Activated CD4-positive, alpha-beta T cell treated with anti-CD3 and anti-CD28 coated beads for 36 hours (primary cell): ENCODE measurements around the gene ZSWIM8. TPM values are rescaled to one million over a fixed set of nuclear protein-coding genes. Genes with fewer than 3 reads are reported as not detected.

Source experiments
- ATAC-seq: fragments of 200-7000 bp; cut with Tn5 transposase; one replicate; pipeline ENCODE4 v1.10.0; 2021; ENCODE audit warnings: mild to moderate bottlenecking, moderate library complexity
- CTCF ChIA-PET: fragments of 350-600 bp; sonication (Branson Sonifier 250); formaldehyde crosslinking; loops from one replicate; lab custom pipeline; 2021; ENCODE audit warnings: antibody characterized with exemption; lab: Charles Lee
- POLR2A ChIA-PET: fragments of 350-600 bp; sonication (Branson Sonifier 250); formaldehyde crosslinking; loops from one replicate; lab custom pipeline; 2021; ENCODE audit warnings: antibody characterized with exemption, inconsistent platforms; lab: Charles Lee
- DNase-seq: peaks from one replicate; pipeline ENCODE4 v3.0.0-alpha.2; 2020
- H3K27ac Mint-ChIP-seq: one replicate; pipeline ENCODE4 v1.8.0; 2021; ENCODE audit warnings: mixed read lengths
- H3K27me3 Mint-ChIP-seq: one replicate; pipeline ENCODE4 v1.8.0; 2021; ENCODE audit warnings: mixed read lengths
- H3K36me3 Mint-ChIP-seq: one replicate; pipeline ENCODE4 v1.8.0; 2021; ENCODE audit warnings: low read depth, mixed read lengths
- H3K4me1 Mint-ChIP-seq: one replicate; pipeline ENCODE4 v1.8.0; 2021; ENCODE audit warnings: mixed read lengths
- H3K4me3 Mint-ChIP-seq: one replicate; pipeline ENCODE4 v1.8.0; 2021; ENCODE audit warnings: mild to moderate bottlenecking, moderate library complexity, mixed read lengths
- H3K9me3 Mint-ChIP-seq: one replicate; pipeline ENCODE4 v1.8.0; 2021; ENCODE audit warnings: low read depth, mixed read lengths
- intact Hi-C, 2 experiments: fragments of 100-400 bp; cut with DNase I in 1 of 2; cut with micrococcal nuclease in 1 of 2; formaldehyde crosslinking; loops; one replicate each; pipeline versions ENCODE4 v1.14.2 to v1.15.1; 2022 to 2024; cut with DNase I, micrococcal nuclease
- total RNA-seq, 2 experiments: library from RNA; stranded (reverse); gene quantifications; one replicate each; pipeline ENCODE4 v1.2.3, GENCODE V29; 2021

ZSWIM8 gene
- total RNA-seq, 2 experiments from 2014 or later = 40.1 to 67.3 TPM

- peak overlapping the region; percentile 91 for H3K27ac Mint-ChIP-seq
- ATAC-seq (peak; percentile 75), DNase-seq (peak; percentile 89)
- POLR2A ChIA-PET = interaction anchor here (0.6 to 2.0 kb wide), 9 partner anchors 9 to 360 kb away, joined by 3 to 8 read pairs (median 5); partner anchors contain the start of genes CHCHD1 and ZSWIM8
- intact Hi-C loops = loop anchor here (1.0 to 5.0 kb wide), 7 partner anchors 9 to 145 kb away; partner anchors contain the start of genes NDST2 (in 2 of the 2), SEC24C (in 2 of the 2) and ZSWIM8 (in 2 of the 2)
- H3K4me1 Mint-ChIP-seq = peaks cover 53% of the 10 kb centered on the region
- no peaks in the 10 kb centered on the region for H3K9me3 Mint-ChIP-seq
- no peaks in the 10 kb centered on the region for H3K27me3 Mint-ChIP-seq
- H3K36me3 Mint-ChIP-seq = peaks cover 77% of the 10 kb centered on the region
- CTCF ChIA-PET = interaction anchor here (0.6 to 3.5 kb wide), 15 partner anchors 9 to 156 kb away, joined by 3 to 22 read pairs (median 4); partner anchors contain the start of genes CHCHD1 and ZSWIM8
- peak overlapping the region; percentile 86 for H3K4me3 Mint-ChIP-seq
These were observed 12.9 kb upstream of the ZSWIM8 start for GRCh38 chr10:73772281-73773151.

GRCh38 chr10:73773152-73773879, 12.1 kb upstream of the ZSWIM8 start:
- Mint-ChIP-seq H3K4me1 (peaks cover 50% of the 10 kb centered on the region), H3K27ac (peak overlapping the region; percentile 91), H3K27me3 (no peaks in the 10 kb centered on the region), H3K9me3 (no peaks in the 10 kb centered on the region), H3K36me3 (peaks cover 73% of the 10 kb centered on the region), H3K4me3 (peak overlapping the region; percentile 86)
- ATAC-seq (peak; percentile 5), DNase-seq (peak; percentile 51)
- intact Hi-C loops = loop anchor here (5.0 kb wide), 2 partner anchors 39 to 146 kb away; partner anchors contain the start of gene NDST2 (in 1 of the 2)
- ChIA-PET CTCF (interaction anchor here (0.6 to 3.5 kb wide), 11 partner anchors 8 to 155 kb away, joined by 3 to 22 read pairs (median 4); partner anchors contain the start of genes CHCHD1 and ZSWIM8), POLR2A (interaction anchor here (0.6 to 2.0 kb wide), 7 partner anchors 8 to 359 kb away, joined by 3 to 8 read pairs (median 5); partner anchors contain the start of genes CHCHD1 and ZSWIM8)

- ChIA-PET POLR2A (no interaction called here), CTCF (no interaction called here)
- H3K4me1 Mint-ChIP-seq = peaks cover 41% of the 10 kb centered on the region
- H3K4me3 Mint-ChIP-seq = peak overlapping the region; percentile 86
- peaks cover 63% of the 10 kb centered on the region for H3K36me3 Mint-ChIP-seq
- intact Hi-C loops = loop anchor here (5.0 kb wide), 2 partner anchors 38 to 147 kb away; partner anchors contain the start of gene NDST2 (in 1 of the 2)
- H3K27me3 Mint-ChIP-seq = no peaks in the 10 kb centered on the region
- no peaks in the 10 kb centered on the region for H3K9me3 Mint-ChIP-seq
- no peak for ATAC-seq
- no peak for DNase-seq
- H3K27ac Mint-ChIP-seq = peak overlapping the region; percentile 66
These were observed 10.8 kb upstream of the ZSWIM8 start for GRCh38 chr10:73774637-73775036.

GRCh38 chr10:73779018-73779417, 6.4 kb upstream of the ZSWIM8 start:
- Mint-ChIP-seq H3K4me3 (no peak overlapping the region), H3K27me3 (no peaks in the 10 kb centered on the region), H3K9me3 (no peaks in the 10 kb centered on the region), H3K27ac (no peak overlapping the region), H3K4me1 (peaks cover 53% of the 10 kb centered on the region), H3K36me3 (peaks cover 41% of the 10 kb centered on the region)
- POLR2A ChIA-PET = interaction anchor here (0.6 to 1.5 kb wide), 3 partner anchors 31 to 301 kb away, joined by 3 to 10 read pairs (median 4); partner anchors contain the start of gene PPP3CB
- no peak for ATAC-seq
- CTCF ChIA-PET = interaction anchor here (1.0 kb wide), 2 partner anchors 10 to 16 kb away, joined by 3 to 7 read pairs; no protein-coding TSS in a partner anchor
- DNase-seq = no peak
- intact Hi-C loops = no loop called here

GRCh38 chr10:73779539-73780197, 5.7 kb upstream of the ZSWIM8 start:
- ATAC-seq = no peak
- Mint-ChIP-seq H3K27ac (peak overlapping the region; percentile 33), H3K27me3 (no peaks in the 10 kb centered on the region), H3K9me3 (no peaks in the 10 kb centered on the region), H3K4me1 (peaks cover 54% of the 10 kb centered on the region), H3K36me3 (peaks cover 35% of the 10 kb centered on the region), H3K4me3 (peak overlapping the region; percentile 82)
- ChIA-PET POLR2A (interaction anchor here (0.6 to 1.5 kb wide), 4 partner anchors 31 to 278 kb away, joined by 3 to 14 read pairs (median 6); no protein-coding TSS in a partner anchor), CTCF (interaction anchor here (0.6 to 1.0 kb wide), 2 partner anchors 11 to 962 kb away, joined by 3 to 7 read pairs; no protein-coding TSS in a partner anchor)
- no peak for DNase-seq
- intact Hi-C loops = loop anchor here in 1 of 2 experiments (10.0 kb wide), 1 partner anchor 1335 kb away; the partner anchor contains the start of gene SAMD8

- intact Hi-C loops = loop anchor here in 1 of 2 experiments (10.0 kb wide), 1 partner anchor 1334 kb away; the partner anchor contains the start of gene SAMD8
- peak overlapping the region; percentile 61 for H3K27ac Mint-ChIP-seq
- no peak for DNase-seq
- ChIA-PET POLR2A (interaction anchor here (0.6 to 1.3 kb wide), 4 partner anchors 10 to 278 kb away, joined by 3 read pairs; no protein-coding TSS in a partner anchor), CTCF (interaction anchor here (0.7 to 2.0 kb wide), 2 partner anchors 8 to 15 kb away, joined by 4 to 22 read pairs; a partner anchor contains a TSS)
- no peak for ATAC-seq
- H3K4me3 Mint-ChIP-seq = peak overlapping the region; percentile 82
- H3K27me3 Mint-ChIP-seq = no peaks in the 10 kb centered on the region
- H3K36me3 Mint-ChIP-seq = peaks cover 28% of the 10 kb centered on the region
- no peaks in the 10 kb centered on the region for H3K9me3 Mint-ChIP-seq
- peaks cover 53% of the 10 kb centered on the region for H3K4me1 Mint-ChIP-seq
These were observed 5.1 kb upstream of the ZSWIM8 start for GRCh38 chr10:73780301-73780700.

- ChIA-PET CTCF (interaction anchor here (0.6 to 2.0 kb wide), 4 partner anchors 9 to 98 kb away, joined by 3 to 22 read pairs (median 4); a partner anchor contains a TSS), POLR2A (interaction anchor here (1.1 to 1.8 kb wide), 3 partner anchors 11 to 30 kb away, joined by 3 to 5 read pairs (median 3); no protein-coding TSS in a partner anchor)
- no peaks in the 10 kb centered on the region for H3K27me3 Mint-ChIP-seq
- H3K27ac Mint-ChIP-seq = peak overlapping the region; percentile 61
- peak; percentile 34 for DNase-seq
- peaks cover 22% of the 10 kb centered on the region for H3K36me3 Mint-ChIP-seq
- intact Hi-C loops = loop anchor here (1.0 to 10.0 kb wide), 3 partner anchors 9 to 1334 kb away; partner anchors contain the start of gene SAMD8 (in 1 of the 2)
- no peak for ATAC-seq
- peak overlapping the region; percentile 82 for H3K4me3 Mint-ChIP-seq
- H3K4me1 Mint-ChIP-seq = peaks cover 47% of the 10 kb centered on the region
- H3K9me3 Mint-ChIP-seq = no peaks in the 10 kb centered on the region
These were observed 4.4 kb upstream of the ZSWIM8 start for GRCh38 chr10:73780966-73781365.

- no peaks in the 10 kb centered on the region for H3K9me3 Mint-ChIP-seq
- DNase-seq (no peak), ATAC-seq (no peak)
- POLR2A ChIA-PET = interaction anchor here (0.6 to 1.8 kb wide), 6 partner anchors 9 to 51 kb away, joined by 3 to 5 read pairs (median 3); no protein-coding TSS in a partner anchor
- intact Hi-C loops = loop anchor here (1.0 to 10.0 kb wide), 3 partner anchors 9 to 1333 kb away; partner anchors contain the start of gene SAMD8 (in 1 of the 2)
- H3K4me1 Mint-ChIP-seq = peaks cover 51% of the 10 kb centered on the region
- CTCF ChIA-PET = interaction anchor here (0.5 to 2.0 kb wide), 5 partner anchors 9 to 98 kb away, joined by 3 to 22 read pairs (median 4); a partner anchor contains a TSS
- peak overlapping the region; percentile 82 for H3K4me3 Mint-ChIP-seq
- peaks cover 21% of the 10 kb centered on the region for H3K36me3 Mint-ChIP-seq
- H3K27ac Mint-ChIP-seq = peak overlapping the region; percentile 97
- H3K27me3 Mint-ChIP-seq = no peaks in the 10 kb centered on the region
These were observed 3.9 kb upstream of the ZSWIM8 start for GRCh38 chr10:73781548-73781878.

- Mint-ChIP-seq H3K36me3 (peaks cover 18% of the 10 kb centered on the region), H3K27me3 (no peaks in the 10 kb centered on the region), H3K9me3 (no peaks in the 10 kb centered on the region), H3K4me3 (peak within 1 kb of the TSS; percentile 82), H3K27ac (peak within 1 kb of the TSS; percentile 97), H3K4me1 (peaks cover 51% of the 10 kb centered on the region)
- ATAC-seq = peak; percentile 78
- peak; percentile 97 for DNase-seq
- CTCF ChIA-PET = interaction anchor here (0.5 to 2.4 kb wide), 7 partner anchors 10 to 97 kb away, joined by 3 to 22 read pairs (median 4); a partner anchor contains a TSS
- intact Hi-C loops = loop anchor here (1.0 to 10.0 kb wide), 5 partner anchors 10 to 1333 kb away; partner anchors contain the start of genes PPP3CB (in 1 of the 2) and SAMD8 (in 1 of the 2)
- POLR2A ChIA-PET = interaction anchor here (0.6 to 1.8 kb wide), 4 partner anchors 9 to 51 kb away, joined by 3 to 5 read pairs (median 3); no protein-coding TSS in a partner anchor
These were observed 3.3 kb upstream of the ZSWIM8 start, which contains the start of gene CHCHD1 for GRCh38 chr10:73781879-73782748. Gene CHCHD1, plus strand, starts transcription at chr10:73782048. Its CDS starts 28 bp downstream, at chr10:73782076.
